K562 (cell line): ENCODE measurements around the gene S100P. TPM values are rescaled to one million over a fixed set of nuclear protein-coding genes. Genes with fewer than 3 reads are reported as not detected.
A peak's percentile ranks its signal among the peaks of the same experiment; 100 is the strongest.

ENCODE experiments used
- ATAC-seq: fragments of 200-7000 bp; cut with Tn5 transposase; 3 replicates; pipeline ENCODE4 v1.9.1; 2020; ENCODE audit warnings: moderate library complexity
- Bru-seq: library from RNA; stranded (reverse); fragments of 400-500 nt; gene quantifications from one replicate; lab custom pipeline; 2021; lab: Mats Ljungman, UMichigan
- BruChase-seq, 2 experiments: library from RNA; stranded (reverse); fragments of 400-500 nt; gene quantifications; one replicate each; lab custom pipeline; 2021; lab: Mats Ljungman, UMichigan
- BruUV-seq: library from RNA; stranded (reverse); fragments of 400-500 nt; replicated peaks from 2 replicates; lab custom pipeline; 2021; lab: Mats Ljungman, UMichigan
- CTCF ChIA-PET: fragments of 300-600 bp; formaldehyde crosslinking; extraction: SDS; loops from one replicate; lab custom pipeline; 2021; ENCODE audit warnings: low intra/inter-chr PET ratio; lab: Yijun Ruan, JAX
- POLR2A ChIA-PET: fragments of 300-600, 350-650 bp; sonication (Branson Sonifier 250); formaldehyde crosslinking; extraction: SDS; loops from one replicate; lab custom pipeline; 2021; ENCODE audit warnings: antibody characterized with exemption, inconsistent platforms; lab: Yijun Ruan, JAX
- DNase-seq, 4 experiments: peaks; one replicate each; pipeline versions ENCODE4 v3.0.0 to v3.0.0-alpha.2; 2011 to 2018; ENCODE audit warnings: low spot score in 3 of 4, mixed read lengths in 3 of 4; ENCODE audit errors: extremely low read depth in 1 of 4
- FAIRE-seq: peaks from 2 replicates; lab custom pipeline; 2011; peaks lifted over from hg19 to GRCh38; lab: Jason Lieb, UNC
- H2AFZ ChIP-seq: 2 replicates; pipeline ENCODE4 v1.6.0; 2011; ENCODE audit warnings: low read depth, low read length, control low read depth, inconsistent platforms
- H3K27ac ChIP-seq: fragments of 200-600 bp; 3 replicates; pipeline ENCODE4 v1.8.0; 2011; ENCODE audit warnings: low read depth, mild to moderate bottlenecking, control low read depth, inconsistent platforms, low read length, moderate library complexity, mixed read lengths; ENCODE audit errors: extremely low read depth
- H3K27me3 ChIP-seq, 2 experiments: fragments of 300-600 bp in 1 of 2; 2 replicates in 1 of 2; 3 replicates in 1 of 2; pipeline versions ENCODE4 v1.6.0 to v1.8.0; 2011; ENCODE audit warnings: inconsistent platforms in 2 of 2, low read length in 2 of 2, mild to moderate bottlenecking in 1 of 2, mixed read lengths in 1 of 2, moderate library complexity in 1 of 2; ENCODE audit not compliant: control insufficient read depth in 2 of 2, insufficient read depth in 2 of 2
- H3K36me3 ChIP-seq: fragments of 300-600 bp; 3 replicates; pipeline ENCODE4 v1.8.0; 2011; ENCODE audit warnings: mild to moderate bottlenecking, low read length, inconsistent platforms; ENCODE audit not compliant: control insufficient read depth, insufficient read depth
- H3K4me1 ChIP-seq, 2 experiments: fragments of 200-600 bp in 1 of 2; replicated peaks in 1 of 2; 2 replicates in 1 of 2; 3 replicates in 1 of 2; pipeline versions ENCODE4 v1.5.1 to v1.8.0; 2011; ENCODE audit warnings: inconsistent platforms in 2 of 2, low read length in 2 of 2, mild to moderate bottlenecking in 1 of 2, mixed read lengths in 1 of 2, moderate library complexity in 1 of 2; ENCODE audit not compliant: control insufficient read depth in 2 of 2, insufficient read depth in 2 of 2
- H3K4me2 ChIP-seq: 2 replicates; pipeline ENCODE4 v1.6.1; 2011; ENCODE audit warnings: low read length, control low read depth, inconsistent platforms, mixed read lengths; ENCODE audit not compliant: insufficient read depth
- H3K4me3 ChIP-seq: fragments of 200-600 bp; sonication (generic), shearing (Covaris generic); 2 replicates; pipeline ENCODE4 v1.5.1; 2016; ENCODE audit warnings: control low read depth, inconsistent platforms
- H3K79me2 ChIP-seq: fragments of 200-600 bp; 3 replicates; pipeline ENCODE4 v1.8.0; 2011; ENCODE audit warnings: low read length, inconsistent platforms; ENCODE audit not compliant: control insufficient read depth, insufficient read depth
- H3K9ac ChIP-seq, 2 experiments: 2 replicates each; pipeline versions ENCODE4 v1.6.0 to v1.6.1; 2011; ENCODE audit warnings: low read depth in 2 of 2, low read length in 2 of 2, control low read depth in 1 of 2, inconsistent platforms in 1 of 2, mild to moderate bottlenecking in 1 of 2, mixed read lengths in 1 of 2; ENCODE audit not compliant: insufficient read depth in 1 of 2
- H3K9me1 ChIP-seq: one replicate; pipeline ENCODE4 v1.6.0; 2011; ENCODE audit warnings: inconsistent platforms, mild to moderate bottlenecking, low read length, moderate library complexity; ENCODE audit not compliant: control insufficient read depth, insufficient read depth
- H3K9me3 ChIP-seq: replicated peaks from 2 replicates; pipeline ENCODE4 v1.5.1; 2011; ENCODE audit warnings: low read depth, low read length, inconsistent platforms; ENCODE audit not compliant: control insufficient read depth, insufficient read depth
- H4K20me1 ChIP-seq: replicated peaks from 2 replicates; pipeline ENCODE4 v1.6.1; 2011; ENCODE audit warnings: low read length, inconsistent platforms, mixed read lengths; ENCODE audit not compliant: control insufficient read depth, insufficient read depth
- BHLHE40 ChIP-seq: IDR thresholded peaks from 2 replicates; pipeline ENCODE4 v1.6.1; 2011; ENCODE audit warnings: low read length, improper control_type of control experiment
- FIP1L1 ChIP-seq: fragments of 200-400 bp; formaldehyde crosslinking; IDR thresholded peaks from 2 replicates; pipeline ENCODE4 v1.6.1; 2018; ENCODE audit warnings: mild to moderate bottlenecking, low read depth, low read length; ENCODE audit not compliant: poor library complexity, severe bottlenecking
- HDGF ChIP-seq: fragments of 450-650 bp; IDR thresholded peaks from 2 replicates; pipeline ENCODE4 v1.6.1; 2016
- SMC3 ChIP-seq: conservative IDR thresholded peaks from 2 replicates; pipeline ENCODE4 v1.6.1; 2011; ENCODE audit warnings: low read depth, low read length, improper control_type of control experiment; ENCODE audit not compliant: insufficient read depth
- TAF1 ChIP-seq: IDR thresholded peaks from 2 replicates; pipeline ENCODE4 v1.6.1; 2011; ENCODE audit warnings: mild to moderate bottlenecking, low read length, moderate library complexity; ENCODE audit not compliant: insufficient read depth, control insufficient read depth, severe bottlenecking; ENCODE audit errors: extremely low read depth
- WGBS: fragments of 100-300 bp; shearing (Covaris generic); methylation state at CpG from one replicate; pipeline ENCODE4 v1.1.6; 2016; ENCODE audit warnings: low coverage, mixed read lengths; ENCODE audit not compliant: insufficient coverage; ENCODE audit errors: missing lambda C conversion rate; 5-methylcytosine and 5-hydroxymethylcytosine counted together
- in situ Hi-C: fragments of 300-500 bp; cut with MboI; formaldehyde crosslinking; loops from 4 replicates; pipeline ENCODE4 v1.15.0; 2018; ENCODE audit warnings: inconsistent platforms, mixed read lengths
- intact Hi-C: fragments of 100-400 bp; cut with micrococcal nuclease; formaldehyde crosslinking; loops from 2 replicates; pipeline ENCODE4 v1.14.2; 2022
- long read RNA-seq, 3 experiments: library from polyadenylated mRNA in 2 of 3; library from RNA in 1 of 3; unstranded in 2 of 3; stranded (forward) in 1 of 3; transcript quantifications; one replicate each; pipeline ENCODE4 v2.0.0, GENCODE V29; 2019 to 2022
- polyA minus RNA-seq, 3 experiments: library from RNA; depleted of rRNA, polyadenylated mRNA; stranded (reverse); fragments of >200 nt; gene quantifications; 2 replicates each; pipeline ENCODE4 v1.2.3, GENCODE V29; 2011
- polyA plus RNA-seq, 8 experiments: library from polyadenylated mRNA; depleted of rRNA in 4 of 8; stranded (reverse) in 5 of 8; unstranded in 3 of 8; fragments of >200 nt; fragmentation: Nextera tagmentation in 2 of 8; fragmentation: Illumina TruSeq in 1 of 8; extraction: Ambion mirVana in 2 of 8; extraction: Trizol in 1 of 8; gene quantifications; 2 replicates each; pipeline versions ENCODE4 v1.2.1 to v1.2.3, GENCODE V29; 2011 to 2014; ENCODE audit warnings: inconsistent platforms in 1 of 8, missing spikeins in 1 of 8
- total RNA-seq, 7 experiments: library from RNA; depleted of rRNA in 6 of 7; stranded (reverse); fragments of >200 nt in 6 of 7; fragmentation: Illumina TruSeq in 2 of 7; extraction: Trizol in 2 of 7; gene quantifications; 2 replicates each; pipeline versions ENCODE4 v1.2.1 to v1.2.3, GENCODE V29; 2011 to 2021; ENCODE audit warnings: low replicate concordance in 1 of 7
- TF ChIP-seq, protein P1 (sequence below): fragments of 250-450 bp; sonication (Bioruptor Pico); IDR thresholded peaks from 2 replicates; pipeline ENCODE4 v1.5.0; 2021
- TF ChIP-seq, protein P2 (sequence below): sonication (generic); formaldehyde crosslinking; IDR thresholded peaks from 2 replicates; pipeline ENCODE4 v1.8.0; 2023; ENCODE audit warnings: mild to moderate bottlenecking, missing genetic modification reagents
- TF ChIP-seq, protein P3 (sequence below): fragments of 250-450 bp; sonication (Bioruptor Pico); IDR thresholded peaks from 2 replicates; pipeline ENCODE4 v1.4.0; 2020; ENCODE audit warnings: borderline replicate concordance

Gene S100P
- total RNA-seq (2011; cell fraction: chromatin; rRNA removed; ENCODE audit: low replicate concordance) = 1.7 TPM in 1 of 2 replicates, not detected in the other
- total RNA-seq (2011; cell fraction: nucleolus; rRNA removed) = 0.33 and 0.53 TPM in 2 replicates
- total RNA-seq (2011; cell fraction: nucleoplasm; rRNA removed) = 0.81 TPM in 1 of 2 replicates, not detected in the other
- total RNA-seq (2014; rRNA removed) (5.8 and 7.5 TPM in 2 replicates), total RNA-seq (2014; rRNA removed; fragmentation: Illumina TruSeq; extraction: Trizol) (7.4 and 13.7 TPM in 2 replicates), total RNA-seq (2015; rRNA removed; fragmentation: Illumina TruSeq; extraction: Trizol) (7.2 and 7.5 TPM in 2 replicates), total RNA-seq (2021) (13.2 and 16.8 TPM in 2 replicates), polyA plus RNA-seq (2011; rRNA removed) (2.7 and 4.1 TPM in 2 replicates), polyA plus RNA-seq (2014; fragmentation: Illumina TruSeq; extraction: Trizol) (6.9 and 7.4 TPM in 2 replicates), polyA plus RNA-seq (2014; fragmentation: Nextera tagmentation; extraction: Ambion mirVana) (10 to 100 TPM; 21.0 to 23.8 TPM), polyA plus RNA-seq (2014; rRNA removed) (5.5 and 5.7 TPM in 2 replicates), polyA minus RNA-seq (2011; rRNA and poly(A)+ RNA removed) (0.15 and 0.25 TPM in 2 replicates), Bru-seq, nascent RNA (percentile 47 among the genes with signal in this experiment), BruChase-seq, experiment 1, labeled RNA remaining after a 2-hour chase (percentile 71 among the genes with signal in this experiment), BruChase-seq, experiment 2, labeled RNA remaining after a 6-hour chase (percentile 76 among the genes with signal in this experiment)
- 0.55 and 3.2 TPM in 2 replicates for polyA plus RNA-seq (2011; cell fraction: cytosol; rRNA removed)
- polyA plus RNA-seq (2011; cell fraction: nucleus; rRNA removed) = 0.30 and 1.6 TPM in 2 replicates
- 11.5 and 304 TPM in 2 replicates for polyA plus RNA-seq (2012)
- 4.8 and 23.3 TPM in 2 replicates for polyA minus RNA-seq (2011; cell fraction: cytosol; rRNA and poly(A)+ RNA removed)
- polyA minus RNA-seq (2011; cell fraction: nucleus; rRNA and poly(A)+ RNA removed) = 4.7 and 6.1 TPM in 2 replicates
- long read RNA-seq, experiment 1, partial matches to known transcripts = 1 of 1 reads
- long read RNA-seq, experiment 1, other reads (novel, unspliced or antisense) = 0 of 1 reads
- long read RNA-seq, experiment 2, transcript S100P-201 (2 exons, 1,279 nt) = major isoform, 11 of 11 reads
- long read RNA-seq, experiment 2, partial matches to known transcripts = 0 of 11 reads
- long read RNA-seq, experiment 2, other reads (novel, unspliced or antisense) = 0 of 11 reads
- long read RNA-seq, experiment 3 = 0 reads

DNA sequence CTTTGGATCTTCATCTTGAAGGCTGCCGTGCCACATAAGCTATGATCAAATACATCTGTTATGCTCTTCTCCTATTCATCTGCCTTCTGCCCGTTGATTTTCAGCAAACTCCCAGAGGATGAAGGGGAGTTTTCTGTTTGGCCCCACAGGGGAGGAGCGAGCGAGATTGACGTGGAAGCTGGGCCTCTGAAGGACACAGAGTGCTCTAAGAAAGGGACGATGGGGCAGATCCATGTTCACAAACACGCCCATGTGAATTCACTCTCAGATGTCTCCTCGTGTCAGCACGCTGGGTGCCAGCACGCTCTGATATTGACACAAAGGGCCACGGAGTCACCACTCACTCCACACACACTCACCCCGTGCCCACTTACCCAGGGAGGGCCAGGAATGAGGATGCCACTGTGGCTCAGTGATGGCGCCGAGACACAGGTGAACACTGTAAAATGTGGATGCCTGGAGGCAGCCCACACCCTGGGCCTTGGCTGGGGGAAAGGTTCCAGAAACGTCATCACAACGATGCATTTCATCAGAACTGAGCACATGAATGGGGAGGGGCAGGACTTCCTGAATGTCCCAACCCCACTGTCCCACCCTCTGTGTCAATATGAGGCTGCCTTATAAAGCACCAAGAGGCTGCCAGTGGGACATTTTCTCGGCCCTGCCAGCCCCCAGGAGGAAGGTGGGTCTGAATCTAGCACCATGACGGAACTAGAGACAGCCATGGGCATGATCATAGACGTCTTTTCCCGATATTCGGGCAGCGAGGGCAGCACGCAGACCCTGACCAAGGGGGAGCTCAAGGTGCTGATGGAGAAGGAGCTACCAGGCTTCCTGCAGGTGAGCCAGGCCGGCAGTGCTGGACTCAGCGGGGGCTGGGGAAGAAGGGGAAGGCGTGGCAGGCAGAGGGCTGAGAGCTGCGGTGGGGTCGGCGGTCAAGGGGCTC lies at the start of gene S100P:
TSS of gene S100P (plus strand) at position 648 of the 946 bp plus-strand sequence. CDS start at position 703, 55 bp downstream.
- Histone ChIP-seq H3K36me3 (no peaks in the 10 kb centered on the region), H3K9me1 (no peaks in the 10 kb centered on the region), H3K4me3 (peak within 1 kb of the TSS; percentile 30; the same call in 1 of the 2 replicates), H3K4me1 (peaks cover 58 to 60% of the 10 kb centered on the region in 2 experiments), H3K79me2 (no peaks in the 10 kb centered on the region), H3K4me2 (peak within 1 kb of the TSS; percentile 61), H4K20me1 (no peaks in the 10 kb centered on the region), H3K27ac (peak within 1 kb of the TSS; percentile 45; the same call in 2 of the 3 replicates), H3K9ac (peak within 1 kb of the TSS; percentile 5 to 83; a peak in 3 of 4 replicates), H2AFZ (peak within 1 kb of the TSS; percentile 35), H3K27me3 (no peaks in the 10 kb centered on the region), H3K9me3 (no peaks in the 10 kb centered on the region)
- ATAC-seq (peak; percentile 63), FAIRE-seq (no peak), DNase-seq (peak in 1 of 4 experiments; percentile 40)
- ChIA-PET CTCF (no interaction called here), POLR2A (interaction anchor here (0.5 to 5.8 kb wide), 14 partner anchors 10 to 349 kb away, joined by 3 to 38 read pairs (median 3); partner anchors contain the start of gene MRFAP1L1)
- in situ Hi-C loops = no loop called here
- BruUV-seq = TSS peak; percentile 84
- 43% methylated on average over 26 of the region's 29 CpGs for WGBS
- intact Hi-C loops = no loop called here
- TF ChIP-seq FIP1L1 (no peak), BHLHE40 (no peak), HDGF (no peak), SMC3 (no peak), TAF1 (no peak)
- TF ChIP-seq, protein P1, sequence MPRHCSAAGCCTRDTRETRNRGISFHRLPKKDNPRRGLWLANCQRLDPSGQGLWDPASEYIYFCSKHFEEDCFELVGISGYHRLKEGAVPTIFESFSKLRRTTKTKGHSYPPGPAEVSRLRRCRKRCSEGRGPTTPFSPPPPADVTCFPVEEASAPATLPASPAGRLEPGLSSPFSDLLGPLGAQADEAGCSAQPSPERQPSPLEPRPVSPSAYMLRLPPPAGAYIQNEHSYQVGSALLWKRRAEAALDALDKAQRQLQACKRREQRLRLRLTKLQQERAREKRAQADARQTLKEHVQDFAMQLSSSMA (CRISPR knock-in tag) = 0 out of 2 replicates have a peak, but pooled peaks have one; percentile 31
- TF ChIP-seq, protein P2, sequence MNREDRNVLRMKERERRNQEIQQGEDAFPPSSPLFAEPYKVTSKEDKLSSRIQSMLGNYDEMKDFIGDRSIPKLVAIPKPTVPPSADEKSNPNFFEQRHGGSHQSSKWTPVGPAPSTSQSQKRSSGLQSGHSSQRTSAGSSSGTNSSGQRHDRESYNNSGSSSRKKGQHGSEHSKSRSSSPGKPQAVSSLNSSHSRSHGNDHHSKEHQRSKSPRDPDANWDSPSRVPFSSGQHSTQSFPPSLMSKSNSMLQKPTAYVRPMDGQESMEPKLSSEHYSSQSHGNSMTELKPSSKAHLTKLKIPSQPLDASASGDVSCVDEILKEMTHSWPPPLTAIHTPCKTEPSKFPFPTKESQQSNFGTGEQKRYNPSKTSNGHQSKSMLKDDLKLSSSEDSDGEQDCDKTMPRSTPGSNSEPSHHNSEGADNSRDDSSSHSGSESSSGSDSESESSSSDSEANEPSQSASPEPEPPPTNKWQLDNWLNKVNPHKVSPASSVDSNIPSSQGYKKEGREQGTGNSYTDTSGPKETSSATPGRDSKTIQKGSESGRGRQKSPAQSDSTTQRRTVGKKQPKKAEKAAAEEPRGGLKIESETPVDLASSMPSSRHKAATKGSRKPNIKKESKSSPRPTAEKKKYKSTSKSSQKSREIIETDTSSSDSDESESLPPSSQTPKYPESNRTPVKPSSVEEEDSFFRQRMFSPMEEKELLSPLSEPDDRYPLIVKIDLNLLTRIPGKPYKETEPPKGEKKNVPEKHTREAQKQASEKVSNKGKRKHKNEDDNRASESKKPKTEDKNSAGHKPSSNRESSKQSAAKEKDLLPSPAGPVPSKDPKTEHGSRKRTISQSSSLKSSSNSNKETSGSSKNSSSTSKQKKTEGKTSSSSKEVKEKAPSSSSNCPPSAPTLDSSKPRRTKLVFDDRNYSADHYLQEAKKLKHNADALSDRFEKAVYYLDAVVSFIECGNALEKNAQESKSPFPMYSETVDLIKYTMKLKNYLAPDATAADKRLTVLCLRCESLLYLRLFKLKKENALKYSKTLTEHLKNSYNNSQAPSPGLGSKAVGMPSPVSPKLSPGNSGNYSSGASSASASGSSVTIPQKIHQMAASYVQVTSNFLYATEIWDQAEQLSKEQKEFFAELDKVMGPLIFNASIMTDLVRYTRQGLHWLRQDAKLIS (CRISPR knock-in tag) = no peak
- TF ChIP-seq, protein P3, sequence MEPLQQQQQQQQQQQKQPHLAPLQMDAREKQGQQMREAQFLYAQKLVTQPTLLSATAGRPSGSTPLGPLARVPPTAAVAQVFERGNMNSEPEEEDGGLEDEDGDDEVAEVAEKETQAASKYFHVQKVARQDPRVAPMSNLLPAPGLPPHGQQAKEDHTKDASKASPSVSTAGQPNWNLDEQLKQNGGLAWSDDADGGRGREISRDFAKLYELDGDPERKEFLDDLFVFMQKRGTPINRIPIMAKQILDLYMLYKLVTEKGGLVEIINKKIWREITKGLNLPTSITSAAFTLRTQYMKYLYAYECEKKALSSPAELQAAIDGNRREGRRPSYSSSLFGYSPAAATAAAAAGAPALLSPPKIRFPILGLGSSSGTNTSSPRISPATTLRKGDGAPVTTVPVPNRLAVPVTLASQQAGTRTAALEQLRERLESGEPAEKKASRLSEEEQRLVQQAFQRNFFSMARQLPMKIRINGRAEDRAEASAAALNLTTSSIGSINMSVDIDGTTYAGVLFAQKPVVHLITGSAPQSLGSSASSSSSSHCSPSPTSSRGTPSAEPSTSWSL = no peak
